Daoy (cell line): ENCODE measurements around the gene NDUFAB1. TPM values are rescaled to one million over a fixed set of nuclear protein-coding genes. Genes with fewer than 3 reads are reported as not detected.
"Not testable (repeated sequence)": the region's sequence is repeated elsewhere in the genome, so short reads cannot be mapped to it uniquely, and the experiment has no call there.

Experiments
- DNase-seq: peaks from one replicate; pipeline ENCODE4 v3.0.0-alpha.2; 2015; ENCODE audit warnings: low read depth
- total RNA-seq: library from RNA; depleted of rRNA; stranded (reverse); fragments of >200 nt; shearing (Covaris generic); gene quantifications from 2 replicates; pipeline ENCODE4 v1.2.3, GENCODE V29; 2014

Gene NDUFAB1
- total RNA-seq, 1 experiment from 2014 or later = 175 TPM

GRCh38 chr16:23584186-23585076, 11.7 kb downstream of the NDUFAB1 start:
- DNase-seq = no peak

- DNase-seq = not testable (repeated sequence)
Measured at GRCh38 chr16:23583271-23583670, 12.8 kb downstream of the NDUFAB1 start.

GRCh38 chr16:23581764-23582163, 14.4 kb downstream of the NDUFAB1 start:
- no peak for DNase-seq

DNA sequence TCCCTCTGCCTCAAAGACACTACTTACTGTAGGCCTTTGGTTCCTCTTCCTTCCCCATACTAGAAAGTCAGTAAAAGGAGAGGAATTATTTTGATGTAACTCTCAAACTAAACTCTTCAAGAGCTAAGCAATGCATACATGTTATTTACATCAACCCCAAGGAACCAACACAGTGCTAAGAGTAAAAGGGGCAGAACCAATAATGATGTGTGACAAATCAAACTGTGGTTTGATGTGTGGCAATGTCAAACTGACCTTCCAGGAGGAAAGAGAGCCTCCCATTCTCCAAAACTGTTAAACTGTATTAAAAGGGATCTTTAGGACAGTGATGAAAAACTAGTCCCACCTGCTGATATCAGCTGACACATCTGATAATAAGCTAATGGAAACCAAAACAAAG, 15.7 kb downstream of the NDUFAB1 start:
- DNase-seq = no peak

DNA sequence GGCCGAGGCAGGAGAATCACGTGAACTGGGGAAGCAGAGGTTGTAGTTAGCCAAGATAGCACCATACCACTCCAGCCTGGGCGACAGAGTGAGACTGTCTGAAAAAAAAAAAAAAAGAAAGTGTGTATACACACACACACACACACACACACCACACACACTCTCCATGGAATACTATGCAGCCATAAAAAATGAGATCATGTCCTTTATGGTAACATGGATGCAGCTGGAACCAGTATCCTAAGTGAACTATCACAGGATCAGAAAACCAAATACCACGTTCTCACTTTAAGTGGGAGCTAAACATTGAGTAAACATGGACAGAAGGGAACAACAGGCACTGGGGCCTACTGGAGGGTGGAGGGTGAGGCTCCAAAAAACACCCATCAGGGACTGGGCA, 16.7 kb downstream of the NDUFAB1 start:
- DNase-seq = no peak

GRCh38 chr16:23578101-23578830, 17.9 kb downstream of the NDUFAB1 start:
- no peak for DNase-seq

DNA sequence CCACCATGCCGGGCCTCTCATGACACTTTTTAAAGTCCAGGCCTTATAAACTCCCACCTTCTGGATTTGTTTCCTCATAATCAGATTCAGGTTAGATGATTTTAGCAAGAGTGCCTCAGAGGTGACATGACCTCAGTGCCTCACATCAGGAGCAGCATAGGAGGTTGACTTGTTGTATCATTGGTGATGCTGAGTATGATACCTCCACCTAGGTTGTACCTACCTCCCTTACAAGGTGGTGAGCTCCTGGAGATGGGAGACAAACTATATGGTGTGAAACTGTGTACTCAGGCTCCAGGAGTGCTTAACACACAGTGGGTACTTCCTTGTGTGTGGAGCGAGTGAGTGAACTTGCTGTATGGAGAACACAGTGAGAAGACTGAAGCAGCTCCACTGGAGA, 18.6 kb downstream of the NDUFAB1 start:
- no peak for DNase-seq

- no peak for DNase-seq
Measured at GRCh38 chr16:23575834-23576233, 20.3 kb downstream of the NDUFAB1 start.

DNA sequence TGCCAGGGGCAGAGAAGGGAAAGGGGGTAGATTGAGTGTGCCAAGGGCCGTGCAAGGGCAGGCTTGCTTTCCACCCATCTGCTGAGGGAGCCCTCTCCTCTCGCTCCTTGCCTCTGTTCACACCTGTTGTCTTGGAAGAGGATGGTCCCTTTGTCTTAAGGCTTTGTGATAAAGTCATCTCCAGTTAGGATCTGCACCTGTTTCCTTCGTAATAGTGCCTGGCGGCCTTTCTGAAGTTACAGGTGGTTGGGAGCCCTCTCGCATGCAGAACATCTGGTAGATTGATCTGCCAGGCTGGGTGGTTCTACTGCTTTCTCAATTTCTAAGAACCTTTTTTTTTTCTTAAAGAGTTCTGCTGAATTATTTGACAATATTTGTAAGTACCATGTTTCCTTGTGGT, 22.3 kb downstream of the NDUFAB1 start:
- no peak for DNase-seq

DNA sequence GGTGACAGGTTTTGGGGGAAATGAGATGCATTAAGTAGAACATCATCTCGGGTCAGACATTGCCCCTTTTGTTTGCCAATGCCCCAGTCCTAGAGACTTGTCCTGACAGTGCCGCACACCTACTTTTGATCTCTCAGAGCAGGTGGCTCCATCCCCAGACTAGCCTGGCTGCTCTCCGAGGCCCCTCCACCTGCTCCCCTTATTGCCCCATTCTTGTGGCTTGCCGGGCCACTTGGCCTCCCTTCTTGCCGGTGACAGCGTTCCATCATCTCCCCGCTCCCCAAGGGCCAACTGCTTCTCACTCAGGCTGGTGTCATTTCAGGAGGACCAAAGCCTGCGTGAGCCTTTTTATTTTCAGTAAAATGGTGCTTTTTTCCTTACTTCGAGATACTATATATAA, 23.7 kb downstream of the NDUFAB1 start:
- no peak for DNase-seq

DNA sequence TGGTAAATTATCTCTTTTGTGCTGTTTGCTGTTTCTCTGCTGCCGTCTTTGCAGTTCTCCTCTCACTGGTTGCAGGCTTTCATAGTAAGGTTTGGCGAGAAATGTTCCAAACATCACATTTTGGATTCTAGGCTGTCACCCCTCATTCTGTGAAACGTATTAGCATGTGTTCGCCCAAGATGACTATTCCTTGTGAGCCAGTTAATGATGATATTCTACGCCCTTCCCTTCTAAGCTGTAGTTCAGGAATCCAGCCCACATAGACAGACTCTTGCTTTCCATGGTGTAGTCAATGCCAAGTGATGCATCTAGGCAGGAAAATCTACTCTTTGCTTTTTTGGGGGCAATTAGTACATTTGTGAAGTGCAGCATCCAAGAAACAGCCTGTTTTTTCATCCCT, 24.2 kb downstream of the NDUFAB1 start:
- DNase-seq = no peak

DNA sequence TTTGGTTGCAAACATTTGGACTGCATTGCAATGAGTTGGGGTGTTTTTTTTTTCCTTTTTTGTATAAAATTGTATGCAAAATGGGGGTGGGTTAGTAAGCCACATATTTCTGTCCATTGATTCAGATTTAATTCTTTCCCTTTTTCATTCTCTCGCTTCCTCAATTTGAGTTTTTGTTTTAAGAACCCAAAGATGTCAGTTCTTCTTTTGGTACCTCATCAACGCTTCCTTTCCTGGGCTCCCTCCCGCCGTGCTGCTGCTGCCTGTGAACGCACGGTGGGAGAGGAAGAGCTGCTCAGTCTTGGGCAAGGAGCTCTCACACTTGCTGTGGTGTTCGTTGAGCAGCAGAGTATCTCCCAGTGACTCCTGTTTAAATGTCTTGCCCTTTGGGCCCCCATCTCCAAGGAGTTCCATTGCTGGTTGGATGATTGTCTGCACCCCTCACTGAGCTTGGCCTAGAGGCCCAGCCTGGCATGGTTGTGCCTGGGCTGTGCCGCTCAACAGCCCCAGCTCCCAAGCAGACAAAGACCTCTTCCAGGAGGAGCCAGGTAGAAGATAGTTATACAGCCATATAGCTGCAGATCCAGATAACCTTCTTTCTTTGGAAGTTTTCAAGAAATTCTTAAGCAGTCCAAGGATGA, 25.0 kb downstream of the NDUFAB1 start:
- no peak for DNase-seq

DNA sequence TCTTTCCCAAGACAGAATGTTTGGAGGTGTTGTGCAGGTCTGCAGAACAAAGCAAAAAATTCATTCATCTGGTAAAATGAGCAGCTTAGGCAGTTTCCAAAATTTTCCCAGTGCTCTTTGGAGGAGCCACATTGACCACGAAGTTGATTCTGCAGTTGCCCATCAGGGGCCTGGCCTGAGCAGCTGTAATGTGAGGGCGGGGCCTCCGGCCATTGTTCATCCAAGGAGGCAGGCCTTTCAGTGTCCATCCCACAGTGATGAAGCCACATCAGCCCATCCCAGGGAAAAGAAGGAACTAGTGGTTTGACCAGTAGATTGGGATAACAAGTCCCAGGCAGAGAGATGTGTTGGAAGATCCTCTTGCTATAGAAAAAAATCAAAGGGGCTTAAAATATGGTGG, 28.5 kb downstream of the NDUFAB1 start:
- no peak for DNase-seq

DNA sequence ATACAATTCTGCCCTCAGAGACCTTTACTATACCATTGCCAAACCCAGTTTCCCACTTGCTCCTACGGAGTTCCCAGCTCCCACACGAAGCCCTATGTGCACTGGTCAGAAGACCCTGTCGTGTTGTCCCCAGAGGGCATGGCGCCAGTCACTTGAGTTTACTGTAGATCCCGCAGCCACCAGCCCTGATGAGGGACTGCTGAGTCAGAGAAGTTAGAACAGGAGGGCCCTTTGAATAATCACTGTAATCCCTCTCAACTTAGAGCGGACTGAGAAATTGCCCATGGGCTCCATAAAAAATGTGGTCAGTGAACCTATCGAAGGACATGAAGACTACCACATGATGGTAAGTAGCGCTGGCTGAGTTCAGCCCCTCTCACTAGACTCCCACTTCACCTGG, 29.4 kb downstream of the NDUFAB1 start:
- DNase-seq = no peak

- no peak for DNase-seq
Measured at GRCh38 chr16:23564575-23565363, 31.3 kb downstream of the NDUFAB1 start.

DNA sequence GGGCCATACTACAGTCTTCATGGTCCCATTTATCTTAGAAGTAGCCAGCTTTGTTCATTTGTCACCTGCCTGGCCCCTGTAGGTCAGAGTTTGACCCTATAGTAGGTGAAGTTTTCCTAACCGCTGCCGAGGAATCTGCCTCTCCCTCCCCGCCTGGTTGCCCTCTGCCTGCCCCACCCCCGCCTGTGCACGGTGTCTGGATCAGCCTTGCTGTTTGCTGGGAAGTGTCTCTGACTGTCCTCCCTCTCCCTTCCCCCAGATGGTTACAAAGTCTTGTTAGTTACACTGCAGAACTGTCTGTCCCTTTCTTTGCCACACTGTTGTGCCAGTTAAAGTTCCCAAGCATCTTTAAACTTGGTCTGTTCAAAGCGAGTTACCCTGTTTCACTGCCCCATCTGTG, 32.9 kb downstream of the NDUFAB1 start:
- DNase-seq = no peak

DNA sequence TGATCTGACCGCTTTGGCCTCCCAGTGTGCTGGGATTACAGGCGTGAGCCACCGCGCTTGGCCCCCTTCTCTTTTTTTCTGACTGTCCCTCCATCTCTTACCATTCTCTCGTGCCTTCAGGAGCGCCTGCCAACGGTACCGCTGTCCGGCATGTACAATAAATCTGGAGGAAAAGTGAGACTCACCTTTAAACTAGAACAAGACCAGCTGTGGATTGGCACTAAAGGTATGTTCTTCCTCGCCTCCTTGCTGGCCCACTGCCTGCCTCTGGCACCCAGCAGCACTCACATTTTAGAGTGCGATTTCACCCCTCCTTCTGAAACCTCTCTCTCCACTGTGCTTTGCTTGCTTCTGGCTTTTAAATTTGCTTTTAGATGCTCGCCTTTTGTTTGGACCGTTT, 33.6 kb downstream of the NDUFAB1 start:
- DNase-seq = no peak

DNA sequence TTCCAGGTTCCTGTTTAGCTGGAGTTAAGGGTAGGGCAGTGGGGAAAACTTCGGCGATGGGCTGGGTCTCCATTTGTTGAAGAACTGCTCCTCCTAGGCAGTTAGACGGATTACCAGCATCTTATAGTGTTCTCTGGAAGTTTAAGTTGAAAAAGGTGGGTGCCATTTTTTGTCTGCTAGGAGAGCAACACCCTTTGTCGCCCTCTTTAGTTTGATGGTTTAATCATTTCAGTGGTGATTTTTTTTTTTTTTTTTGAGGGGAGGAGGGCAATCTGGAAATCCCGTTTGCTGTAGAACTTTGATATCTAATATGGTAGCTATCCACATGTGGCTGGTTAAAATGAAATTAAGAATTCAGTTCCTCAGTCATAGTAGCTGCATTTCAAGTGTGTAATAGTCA, 34.5 kb downstream of the NDUFAB1 start:
- DNase-seq = no peak

DNA sequence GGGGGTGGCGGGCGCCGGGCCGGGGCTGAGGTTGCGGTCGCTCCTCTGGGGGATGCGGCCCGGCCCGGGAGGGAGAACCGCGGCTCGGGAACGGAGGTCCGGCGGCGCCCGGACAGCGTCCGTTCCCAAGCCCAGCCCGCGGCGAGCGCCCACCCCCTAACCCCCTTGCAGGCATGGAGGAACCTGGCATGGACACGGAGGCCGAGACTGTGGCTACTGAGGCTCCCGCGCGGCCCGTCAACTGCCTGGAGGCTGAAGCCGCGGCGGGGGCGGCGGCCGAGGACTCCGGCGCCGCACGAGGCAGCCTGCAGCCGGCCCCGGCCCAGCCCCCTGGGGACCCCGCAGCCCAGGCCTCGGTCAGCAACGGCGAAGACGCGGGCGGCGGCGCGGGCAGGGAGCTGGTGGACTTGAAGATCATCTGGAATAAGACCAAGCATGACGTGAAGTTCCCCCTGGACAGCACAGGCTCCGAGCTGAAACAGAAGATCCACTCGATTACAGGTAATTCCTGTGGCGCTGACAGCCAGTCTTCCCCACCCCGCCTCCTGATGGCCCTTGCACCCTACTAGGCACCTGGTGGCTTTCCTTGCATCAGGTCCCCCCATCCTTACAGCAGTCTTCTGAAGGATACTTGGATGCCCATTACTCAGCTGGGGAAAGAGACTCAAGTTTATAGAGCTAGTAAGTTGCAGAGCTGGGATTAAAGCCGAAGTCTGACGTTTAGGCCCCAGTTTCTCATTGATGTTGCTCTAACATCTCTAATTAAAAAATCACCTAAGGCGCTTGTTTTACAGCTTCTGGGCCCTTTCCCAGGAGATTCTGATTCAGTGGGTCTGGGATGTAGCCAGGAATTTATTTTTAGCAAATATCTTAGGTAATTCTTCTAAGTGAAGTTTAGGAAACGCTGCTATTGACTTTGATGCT, 38.1 kb downstream of the NDUFAB1 start:
- no peak for DNase-seq

DNA sequence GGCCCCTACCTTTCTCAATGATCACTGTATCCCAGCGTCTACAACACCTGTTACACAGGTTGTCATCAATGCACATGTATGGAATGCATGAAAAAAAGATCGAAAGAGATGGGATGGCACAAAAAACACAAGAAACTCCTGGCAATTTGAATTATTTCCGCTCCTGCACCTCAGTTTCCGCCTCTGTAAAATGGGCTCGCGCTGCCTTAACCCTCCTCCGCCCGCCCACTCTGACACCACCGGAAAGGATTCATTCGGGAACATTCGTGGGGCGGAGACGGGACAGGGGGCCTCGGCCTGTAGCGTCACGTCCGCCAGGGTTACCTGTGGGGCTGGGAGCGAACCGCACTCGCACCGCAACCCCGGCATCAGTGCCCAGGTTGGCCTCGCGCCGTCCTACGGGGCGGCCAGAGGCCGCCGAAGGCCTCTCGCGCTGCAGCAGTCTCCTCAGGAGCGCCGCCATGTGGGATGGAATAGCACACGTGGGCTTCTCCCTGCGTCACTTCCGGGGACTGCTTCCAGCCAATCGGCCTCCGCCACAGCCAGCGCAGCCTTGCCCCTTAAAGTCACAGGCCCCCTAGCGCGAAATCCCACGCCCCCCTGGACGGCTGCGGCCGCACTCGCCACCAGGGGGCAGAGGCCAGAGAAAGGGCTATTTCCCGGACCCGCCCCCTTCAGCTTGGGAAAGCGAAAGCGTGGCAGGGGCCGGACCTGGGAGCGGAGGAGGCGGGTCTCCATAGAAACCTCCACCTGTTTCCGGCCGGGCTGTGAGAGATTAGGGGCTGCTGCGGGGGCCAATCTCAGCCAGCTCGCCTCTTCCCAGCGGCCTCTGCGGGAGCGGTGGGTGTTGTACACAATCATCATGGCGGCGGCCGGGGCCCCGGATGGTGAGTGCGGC, 39.0 kb downstream of the NDUFAB1 start, which contains the start of the genes EARS2 and UBFD1:
EARS2 (minus strand) TSS at position 470 of the 898 bp plus-strand sequence; CDS start at position 463, 7 bp downstream.
UBFD1 (plus strand) TSS at position 847 of the 898 bp plus-strand sequence; CDS start at position 863, 16 bp downstream.
- DNase-seq = peak; percentile 97
